Glutamatergic neuron (in vitro differentiated cells): ENCODE measurements around the gene NAV3. TPM values are rescaled to one million over a fixed set of nuclear protein-coding genes. Genes with fewer than 3 reads are reported as not detected.

Source experiments
- DNase-seq: peaks from one replicate; pipeline ENCODE4 v3.0.0; 2022
- H3K27ac Mint-ChIP-seq: one replicate; pipeline ENCODE4 v1.8.0; 2020; ENCODE audit warnings: mild to moderate bottlenecking, mixed read lengths, inconsistent platforms; ENCODE audit not compliant: unreplicated experiment
- H3K27me3 Mint-ChIP-seq: one replicate; pipeline ENCODE4 v1.8.0; 2020; ENCODE audit warnings: mild to moderate bottlenecking, moderate library complexity, mixed read lengths, inconsistent platforms; ENCODE audit not compliant: unreplicated experiment
- H3K36me3 Mint-ChIP-seq: one replicate; pipeline ENCODE4 v1.8.0; 2020; ENCODE audit warnings: mild to moderate bottlenecking, mixed read lengths, inconsistent platforms; ENCODE audit not compliant: unreplicated experiment
- H3K4me1 Mint-ChIP-seq: one replicate; pipeline ENCODE4 v1.8.0; 2020; ENCODE audit warnings: mild to moderate bottlenecking, low read depth, mixed read lengths, inconsistent platforms; ENCODE audit not compliant: unreplicated experiment
- H3K4me3 Mint-ChIP-seq: one replicate; pipeline ENCODE4 v1.8.0; 2020; ENCODE audit warnings: mild to moderate bottlenecking, mixed read lengths, inconsistent platforms; ENCODE audit not compliant: unreplicated experiment
- H3K9me3 Mint-ChIP-seq: one replicate; pipeline ENCODE4 v1.8.0; 2020; ENCODE audit warnings: mild to moderate bottlenecking, moderate library complexity, mixed read lengths, inconsistent platforms; ENCODE audit not compliant: unreplicated experiment
- total RNA-seq: library from RNA; stranded (reverse); fragmentation: NEBNext Ultra II Directional; extraction: Animal tissue kit (Norgen Biotek cat#: 25700); gene quantifications from one replicate; pipeline ENCODE4 v1.2.1, GENCODE V29; 2021; ENCODE audit not compliant: unreplicated experiment
- TF ChIP-seq, protein P1 (sequence below): fragments of 200-600 bp; sonication (generic); IDR thresholded peaks from one replicate; pipeline ENCODE4 v1.5.0; 2021; ENCODE audit not compliant: partially characterized antibody, unreplicated experiment

NAV3 gene
- total RNA-seq, 1 donor from 2014 or later: 13.6 TPM

GRCh38 chr12:78181544-78182162 is 351.0 kb downstream of the NAV3 start:
- Mint-ChIP-seq H3K36me3 (no peaks in the 10 kb centered on the region), H3K27ac (no peak overlapping the region), H3K27me3 (no peaks in the 10 kb centered on the region), H3K4me3 (no peak overlapping the region), H3K9me3 (no peaks in the 10 kb centered on the region), H3K4me1 (peaks cover 9% of the 10 kb centered on the region)
- peak; percentile 42 for DNase-seq
- TF ChIP-seq, protein P1, sequence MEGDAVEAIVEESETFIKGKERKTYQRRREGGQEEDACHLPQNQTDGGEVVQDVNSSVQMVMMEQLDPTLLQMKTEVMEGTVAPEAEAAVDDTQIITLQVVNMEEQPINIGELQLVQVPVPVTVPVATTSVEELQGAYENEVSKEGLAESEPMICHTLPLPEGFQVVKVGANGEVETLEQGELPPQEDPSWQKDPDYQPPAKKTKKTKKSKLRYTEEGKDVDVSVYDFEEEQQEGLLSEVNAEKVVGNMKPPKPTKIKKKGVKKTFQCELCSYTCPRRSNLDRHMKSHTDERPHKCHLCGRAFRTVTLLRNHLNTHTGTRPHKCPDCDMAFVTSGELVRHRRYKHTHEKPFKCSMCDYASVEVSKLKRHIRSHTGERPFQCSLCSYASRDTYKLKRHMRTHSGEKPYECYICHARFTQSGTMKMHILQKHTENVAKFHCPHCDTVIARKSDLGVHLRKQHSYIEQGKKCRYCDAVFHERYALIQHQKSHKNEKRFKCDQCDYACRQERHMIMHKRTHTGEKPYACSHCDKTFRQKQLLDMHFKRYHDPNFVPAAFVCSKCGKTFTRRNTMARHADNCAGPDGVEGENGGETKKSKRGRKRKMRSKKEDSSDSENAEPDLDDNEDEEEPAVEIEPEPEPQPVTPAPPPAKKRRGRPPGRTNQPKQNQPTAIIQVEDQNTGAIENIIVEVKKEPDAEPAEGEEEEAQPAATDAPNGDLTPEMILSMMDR: peak; percentile 49

GRCh38 chr12:78183824-78184223 is 353.1 kb downstream of the NAV3 start:
- TF ChIP-seq, protein P1: no peak
- Mint-ChIP-seq H3K9me3 (no peaks in the 10 kb centered on the region), H3K36me3 (no peaks in the 10 kb centered on the region), H3K4me3 (no peak overlapping the region), H3K27me3 (no peaks in the 10 kb centered on the region), H3K4me1 (peaks cover 9% of the 10 kb centered on the region), H3K27ac (no peak overlapping the region)
- no peak for DNase-seq

- no peaks in the 10 kb centered on the region for H3K9me3 Mint-ChIP-seq
- no peak overlapping the region for H3K4me3 Mint-ChIP-seq
- peaks cover 9% of the 10 kb centered on the region for H3K4me1 Mint-ChIP-seq
- TF ChIP-seq, protein P1: no peak
- no peak overlapping the region for H3K27ac Mint-ChIP-seq
- no peaks in the 10 kb centered on the region for H3K27me3 Mint-ChIP-seq
- no peak for DNase-seq
- no peaks in the 10 kb centered on the region for H3K36me3 Mint-ChIP-seq
Observed at GRCh38 chr12:78185109-78185508, 354.4 kb downstream of the NAV3 start.

DNA sequence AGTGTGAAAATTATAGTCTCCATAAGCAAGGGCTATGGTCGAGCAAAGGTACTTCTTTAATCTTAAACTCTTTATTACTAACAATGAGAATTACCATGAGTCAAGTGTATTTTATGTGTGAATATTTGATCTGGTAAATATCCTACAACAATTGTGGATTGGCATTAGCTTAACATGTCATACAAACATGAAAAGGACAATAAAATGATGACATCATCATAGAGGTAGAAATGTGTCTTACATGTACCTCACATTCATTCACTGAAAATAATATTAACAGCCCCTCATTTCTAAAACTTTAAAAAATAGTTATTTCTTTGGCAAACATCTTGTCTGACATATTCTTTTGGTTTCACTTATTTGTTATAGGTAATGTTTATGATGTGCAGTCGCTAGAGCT is 355.0 kb downstream of the NAV3 start:
- Mint-ChIP-seq H3K4me1 (peaks cover 9% of the 10 kb centered on the region), H3K4me3 (no peak overlapping the region), H3K27me3 (no peaks in the 10 kb centered on the region), H3K9me3 (no peaks in the 10 kb centered on the region), H3K36me3 (no peaks in the 10 kb centered on the region), H3K27ac (no peak overlapping the region)
- DNase-seq: no peak
- TF ChIP-seq, protein P1: no peak

GRCh38 chr12:78186670-78187069 is 356.0 kb downstream of the NAV3 start:
- DNase-seq: no peak
- Mint-ChIP-seq H3K4me3 (no peak overlapping the region), H3K9me3 (no peaks in the 10 kb centered on the region), H3K27ac (no peak overlapping the region), H3K27me3 (no peaks in the 10 kb centered on the region), H3K36me3 (no peaks in the 10 kb centered on the region), H3K4me1 (peaks cover 8% of the 10 kb centered on the region)
- TF ChIP-seq, protein P1: no peak
